ENCODE results near the gene CEP41. TPM values are rescaled to one million over a fixed set of nuclear protein-coding genes. Genes with fewer than 3 reads are reported as not detected.
A peak's percentile ranks its signal among the peaks of the same experiment; 100 is the strongest.

Gene CEP41
- polyA plus RNA-seq, 1 donor (not counting 4 experiments of a cell fraction or from before 2014, with no cell fraction given), result 13.4 TPM

DNA sequence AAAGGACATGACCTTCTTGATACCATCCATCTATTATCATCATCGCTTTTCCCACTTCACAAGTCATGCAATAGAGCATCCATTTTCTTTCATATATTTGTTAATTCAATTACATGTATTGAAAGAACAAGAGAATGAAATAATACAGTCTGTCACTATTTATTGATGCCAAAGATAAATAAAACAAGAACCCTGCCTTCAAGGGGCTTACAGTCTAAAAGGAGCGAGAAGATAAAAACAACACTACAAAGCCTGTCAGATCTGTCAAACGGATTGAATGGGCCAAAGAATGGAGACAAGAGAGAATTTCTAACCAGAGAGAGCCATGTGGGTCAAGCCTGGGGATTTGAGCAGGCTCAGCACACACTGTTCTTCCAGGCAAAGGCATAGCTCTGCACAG, 80.3 kb downstream of the CEP41 start:
- peaks cover 9% of the 10 kb centered on the region for H3K9me3 ChIP-seq (ENCODE audit: control insufficient read depth, low read depth, low read length)
- no peaks in the 10 kb centered on the region for H3K79me2 ChIP-seq (ENCODE audit: control insufficient read depth, insufficient read depth, low read length)
- no peak overlapping the region for H3K27ac ChIP-seq (ENCODE audit: control insufficient read depth, insufficient read depth, low read length)
- no peak overlapping the region for H3K9ac ChIP-seq (ENCODE audit: control insufficient read depth, extremely low read depth, insufficient read depth, low read length)
- FAIRE-seq, result no peak
- no peak overlapping the region for H3K4me3 ChIP-seq (ENCODE audit: control insufficient read depth in 2 of 3, extremely low read depth in 1 of 3, insufficient read depth in 2 of 3, low read depth in 1 of 3, low read length in 3 of 3)
- no peak overlapping the region for H3K4me2 ChIP-seq (ENCODE audit: control insufficient read depth, extremely low read depth, insufficient read depth, low read depth, low read length)
- dilution Hi-C loops (cut with MboI; ENCODE audit: extremely low pct_ligation_motif_present, low sequenced_read_pairs), result no loop called here
- no peaks in the 10 kb centered on the region for H3K27me3 ChIP-seq (ENCODE audit: control insufficient read depth, extremely low read depth, insufficient read depth, low read length)
- no peaks in the 10 kb centered on the region for H3K36me3 ChIP-seq (ENCODE audit: control insufficient read depth in 2 of 2, extremely low read depth in 1 of 2, insufficient read depth in 2 of 2, low read length in 2 of 2)
- no peak for DNase-seq (ENCODE audit: low read depth, low spot score)
- no peak for TF ChIP-seq EZH2 (IDR thresholded peaks at IDR 0.05; ENCODE audit: low read length)
- TF ChIP-seq, protein P1, sequence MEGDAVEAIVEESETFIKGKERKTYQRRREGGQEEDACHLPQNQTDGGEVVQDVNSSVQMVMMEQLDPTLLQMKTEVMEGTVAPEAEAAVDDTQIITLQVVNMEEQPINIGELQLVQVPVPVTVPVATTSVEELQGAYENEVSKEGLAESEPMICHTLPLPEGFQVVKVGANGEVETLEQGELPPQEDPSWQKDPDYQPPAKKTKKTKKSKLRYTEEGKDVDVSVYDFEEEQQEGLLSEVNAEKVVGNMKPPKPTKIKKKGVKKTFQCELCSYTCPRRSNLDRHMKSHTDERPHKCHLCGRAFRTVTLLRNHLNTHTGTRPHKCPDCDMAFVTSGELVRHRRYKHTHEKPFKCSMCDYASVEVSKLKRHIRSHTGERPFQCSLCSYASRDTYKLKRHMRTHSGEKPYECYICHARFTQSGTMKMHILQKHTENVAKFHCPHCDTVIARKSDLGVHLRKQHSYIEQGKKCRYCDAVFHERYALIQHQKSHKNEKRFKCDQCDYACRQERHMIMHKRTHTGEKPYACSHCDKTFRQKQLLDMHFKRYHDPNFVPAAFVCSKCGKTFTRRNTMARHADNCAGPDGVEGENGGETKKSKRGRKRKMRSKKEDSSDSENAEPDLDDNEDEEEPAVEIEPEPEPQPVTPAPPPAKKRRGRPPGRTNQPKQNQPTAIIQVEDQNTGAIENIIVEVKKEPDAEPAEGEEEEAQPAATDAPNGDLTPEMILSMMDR (optimal IDR thresholded peaks at IDR 0.05 in 1 of 3, IDR thresholded peaks at IDR 0.05 in 1 of 3, conservative IDR thresholded peaks at IDR 0.05 in 1 of 3; ENCODE audit: extremely low read depth in 1 of 3, insufficient read depth in 2 of 3, low read length in 3 of 3), result no peak
- H3K9me1 ChIP-seq (ENCODE audit: control insufficient read depth, extremely low read depth, insufficient read depth, low read length), result peaks cover 2% of the 10 kb centered on the region
- peaks cover 42% of the 10 kb centered on the region for H3K4me1 ChIP-seq (ENCODE audit: control insufficient read depth, extremely low read depth, insufficient read depth, low read length)
- no peaks in the 10 kb centered on the region for H4K20me1 ChIP-seq (ENCODE audit: control insufficient read depth, extremely low read depth, insufficient read depth, low read length)
- no peak overlapping the region for H2AFZ ChIP-seq (ENCODE audit: control insufficient read depth, low read length)

DNA sequence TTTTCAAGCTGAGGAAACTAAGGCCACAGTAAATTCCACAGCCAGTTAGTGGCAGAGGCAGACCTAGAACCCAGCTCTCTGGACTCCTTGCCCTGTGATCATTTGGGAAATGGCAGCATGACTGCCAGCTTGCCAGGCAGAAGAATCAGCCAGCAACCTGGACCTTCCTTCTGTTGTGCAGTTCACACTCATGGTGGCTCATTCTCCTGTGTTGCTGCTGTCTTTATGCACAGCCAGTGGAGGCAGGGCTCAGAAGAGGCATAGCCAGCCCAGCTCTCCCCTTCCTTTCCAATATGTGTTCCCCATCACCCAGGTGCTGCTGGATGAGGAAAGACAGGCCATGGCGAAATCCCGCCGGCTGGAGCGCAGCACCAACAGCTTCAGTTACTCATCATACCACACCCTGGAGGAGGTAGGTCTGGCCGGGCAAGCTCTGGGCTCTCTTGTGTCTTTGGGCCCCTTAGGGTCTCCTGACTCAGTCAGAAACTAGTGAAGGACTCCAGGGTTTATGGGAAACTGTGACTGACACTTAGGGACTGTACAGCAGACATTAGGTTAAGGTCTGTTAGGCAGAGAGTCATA, 81.4 kb downstream of the CEP41 start:
- peaks cover 9% of the 10 kb centered on the region for H3K9me3 ChIP-seq (ENCODE audit: control insufficient read depth, low read depth, low read length)
- H3K9me1 ChIP-seq (ENCODE audit: control insufficient read depth, extremely low read depth, insufficient read depth, low read length), result peaks cover 2% of the 10 kb centered on the region
- TF ChIP-seq, protein P1 (optimal IDR thresholded peaks at IDR 0.05 in 1 of 3, IDR thresholded peaks at IDR 0.05 in 1 of 3, conservative IDR thresholded peaks at IDR 0.05 in 1 of 3; ENCODE audit: extremely low read depth in 1 of 3, insufficient read depth in 2 of 3, low read length in 3 of 3), result peak in 1 of 3 experiments; percentile 0
- no peak for TF ChIP-seq EZH2 (IDR thresholded peaks at IDR 0.05; ENCODE audit: low read length)
- no peak overlapping the region for H3K4me3 ChIP-seq (ENCODE audit: control insufficient read depth in 2 of 3, extremely low read depth in 1 of 3, insufficient read depth in 2 of 3, low read depth in 1 of 3, low read length in 3 of 3)
- no peaks in the 10 kb centered on the region for H3K36me3 ChIP-seq (ENCODE audit: control insufficient read depth in 2 of 2, extremely low read depth in 1 of 2, insufficient read depth in 2 of 2, low read length in 2 of 2)
- no peak overlapping the region for H3K4me2 ChIP-seq (ENCODE audit: control insufficient read depth, extremely low read depth, insufficient read depth, low read depth, low read length)
- DNase-seq (ENCODE audit: low read depth, low spot score) (peak; percentile 84), FAIRE-seq (no peak)
- H4K20me1 ChIP-seq (ENCODE audit: control insufficient read depth, extremely low read depth, insufficient read depth, low read length), result no peaks in the 10 kb centered on the region
- H3K4me1 ChIP-seq (ENCODE audit: control insufficient read depth, extremely low read depth, insufficient read depth, low read length), result peaks cover 45% of the 10 kb centered on the region
- H3K9ac ChIP-seq (ENCODE audit: control insufficient read depth, extremely low read depth, insufficient read depth, low read length), result no peak overlapping the region
- peak overlapping the region; percentile 58 for H3K27ac ChIP-seq (ENCODE audit: control insufficient read depth, insufficient read depth, low read length)
- H3K79me2 ChIP-seq (ENCODE audit: control insufficient read depth, insufficient read depth, low read length), result no peaks in the 10 kb centered on the region
- no peaks in the 10 kb centered on the region for H3K27me3 ChIP-seq (ENCODE audit: control insufficient read depth, extremely low read depth, insufficient read depth, low read length)
- dilution Hi-C loops (cut with MboI; ENCODE audit: extremely low pct_ligation_motif_present, low sequenced_read_pairs), result no loop called here
- no peak overlapping the region for H2AFZ ChIP-seq (ENCODE audit: control insufficient read depth, low read length)
